ENCODE measurements around the gene JADE2. TPM values are rescaled to one million over a fixed set of nuclear protein-coding genes. Genes with fewer than 3 reads are reported as not detected.

JADE2 gene
- total RNA-seq, 2 experiments from 2014 or later: 120 to 124 TPM

GRCh38 chr5:134620634-134621033 lies 95.2 kb downstream of the JADE2 start:
- DNase-seq: no peak
- Histone ChIP-seq H3K4me3 (ENCODE audit: low read length) (no peak overlapping the region), H3K36me3 (ENCODE audit: insufficient read depth, low read length) (peaks cover 55% of the 10 kb centered on the region), H3K27ac (ENCODE audit: low read depth in 1 of 2, low read length in 2 of 2) (no peak overlapping the region), H3K27me3 (ENCODE audit: control insufficient read depth in 1 of 2, insufficient read depth in 2 of 2, low read length in 2 of 2) (no peaks in the 10 kb centered on the region), H3K9me3 (ENCODE audit: control insufficient read depth in 1 of 2, insufficient read depth in 1 of 2, low read length in 2 of 2) (no peaks in the 10 kb centered on the region), H3K4me1 (ENCODE audit: insufficient read depth, low read length) (no peaks in the 10 kb centered on the region)
- H3K9me3 Mint-ChIP-seq: no peaks in the 10 kb centered on the region
- ATAC-seq (ENCODE audit: poor library complexity): no peak
- H3K4me3 Mint-ChIP-seq: no peak overlapping the region
- intact Hi-C loops (cut with DNase I, micrococcal nuclease): no loop called here
- peaks cover 66% of the 10 kb centered on the region for H3K36me3 Mint-ChIP-seq (ENCODE audit: low read depth)
- H3K27me3 Mint-ChIP-seq: no peaks in the 10 kb centered on the region
- ChIA-PET POLR2A (interaction anchor here (0.7 kb wide), 1 partner anchor 10 kb away, joined by 3 read pairs; no protein-coding TSS in a partner anchor), CTCF (interaction anchor here (1.0 kb wide), 1 partner anchor 209 kb away, joined by 3 read pairs; the partner anchor contains the start of gene CDKN2AIPNL)
- H3K27ac Mint-ChIP-seq: no peak overlapping the region
- H3K4me1 Mint-ChIP-seq (ENCODE audit: low read depth): peaks cover 16% of the 10 kb centered on the region
- no peak for TF ChIP-seq CTCF (IDR thresholded peaks at IDR 0.05)

GRCh38 chr5:134625559-134625958 lies 100.1 kb downstream of the JADE2 start:
- Mint-ChIP-seq H3K4me3 (no peak overlapping the region), H3K9me3 (no peaks in the 10 kb centered on the region), H3K36me3 (ENCODE audit: low read depth) (peaks cover 43% of the 10 kb centered on the region), H3K4me1 (ENCODE audit: low read depth) (peaks cover 23% of the 10 kb centered on the region), H3K27me3 (no peaks in the 10 kb centered on the region), H3K27ac (no peak overlapping the region)
- Histone ChIP-seq H3K27ac (ENCODE audit: low read depth in 1 of 2, low read length in 2 of 2) (no peak overlapping the region), H3K27me3 (ENCODE audit: control insufficient read depth in 1 of 2, insufficient read depth in 2 of 2, low read length in 2 of 2) (no peaks in the 10 kb centered on the region), H3K9me3 (ENCODE audit: control insufficient read depth in 1 of 2, insufficient read depth in 1 of 2, low read length in 2 of 2) (no peaks in the 10 kb centered on the region), H3K36me3 (ENCODE audit: insufficient read depth, low read length) (peaks cover 28% of the 10 kb centered on the region), H3K4me1 (ENCODE audit: insufficient read depth, low read length) (peaks cover 3% of the 10 kb centered on the region), H3K4me3 (ENCODE audit: low read length) (no peak overlapping the region)
- POLR2A ChIA-PET: no interaction called here
- intact Hi-C loops (cut with DNase I, micrococcal nuclease): no loop called here
- no peak for TF ChIP-seq CTCF (IDR thresholded peaks at IDR 0.05)
- ATAC-seq (ENCODE audit: poor library complexity) (no peak), DNase-seq (no peak)
- CTCF ChIA-PET: no interaction called here

GRCh38 chr5:134626369-134627014 lies 101.0 kb downstream of the JADE2 start:
- Mint-ChIP-seq H3K4me1 (ENCODE audit: low read depth) (peaks cover 30% of the 10 kb centered on the region), H3K9me3 (no peaks in the 10 kb centered on the region), H3K36me3 (ENCODE audit: low read depth) (peaks cover 41% of the 10 kb centered on the region), H3K27ac (no peak overlapping the region), H3K4me3 (no peak overlapping the region), H3K27me3 (no peaks in the 10 kb centered on the region)
- H3K27ac ChIP-seq (ENCODE audit: low read depth in 1 of 2, low read length in 2 of 2): no peak overlapping the region
- DNase-seq: no peak
- H3K4me3 ChIP-seq (ENCODE audit: low read length): no peak overlapping the region
- H3K27me3 ChIP-seq (ENCODE audit: control insufficient read depth in 1 of 2, insufficient read depth in 2 of 2, low read length in 2 of 2): no peaks in the 10 kb centered on the region
- CTCF ChIA-PET: interaction anchor here (0.7 kb wide), 1 partner anchor 137 kb away, joined by 3 read pairs; no protein-coding TSS in a partner anchor
- no peak for TF ChIP-seq CTCF (IDR thresholded peaks at IDR 0.05)
- peaks cover 5% of the 10 kb centered on the region for H3K4me1 ChIP-seq (ENCODE audit: insufficient read depth, low read length)
- peaks cover 20% of the 10 kb centered on the region for H3K36me3 ChIP-seq (ENCODE audit: insufficient read depth, low read length)
- POLR2A ChIA-PET: no interaction called here
- no peak for ATAC-seq (ENCODE audit: poor library complexity)
- no peaks in the 10 kb centered on the region for H3K9me3 ChIP-seq (ENCODE audit: control insufficient read depth in 1 of 2, insufficient read depth in 1 of 2, low read length in 2 of 2)
- intact Hi-C loops (cut with DNase I, micrococcal nuclease): no loop called here

Other genes with a start within 250 kb of the JADE2 start
- gene CDKL3, start 158.5 kb upstream of the JADE2 start, total RNA-seq: under 1 TPM; 0.38 to 0.56 TPM
- gene UBE2B, start 154.1 kb upstream of the JADE2 start, total RNA-seq: 100 to 1,000 TPM; 225 to 228 TPM
- gene CDKN2AIPNL, start 113.8 kb upstream of the JADE2 start, total RNA-seq: 10 to 100 TPM; 12.8 to 15.5 TPM
- 10 to 100 TPM; 36.2 to 40.1 TPM for gene SAR1B, start 107.2 kb downstream of the JADE2 start, total RNA-seq
- 10 to 100 TPM; 11.7 to 12.3 TPM for gene SEC24A, start 123.1 kb downstream of the JADE2 start, total RNA-seq
- gene CAMLG, start 212.9 kb downstream of the JADE2 start, total RNA-seq: 10 to 100 TPM; 49.3 to 51.1 TPM
- gene DDX46, start 233.1 kb downstream of the JADE2 start, total RNA-seq: 10 to 100 TPM; 35.5 to 35.8 TPM